Activated naive CD4-positive, alpha-beta T cell treated with anti-CD3 and anti-CD28 coated beads, Interleukin-2, amount 50 U/mL, for 16 hours (primary cell): ENCODE measurements around the gene THBS2.
"Not testable (repeated sequence)": the region's sequence is repeated elsewhere in the genome, so short reads cannot be mapped to it uniquely, and the experiment has no call there.

Source experiments
- DNase-seq: peaks from one replicate; pipeline ENCODE4 v3.0.0-alpha.2; 2020

THBS2 gene

GRCh38 chr6:169205176-169206160 is 48.2 kb downstream of the THBS2 start:
- DNase-seq = no peak

GRCh38 chr6:169204167-169204566 is 49.5 kb downstream of the THBS2 start:
- DNase-seq = no peak

- DNase-seq = no peak
These were observed 51.7 kb downstream of the THBS2 start for GRCh38 chr6:169201985-169202384.

- DNase-seq = no peak
These were observed 52.6 kb downstream of the THBS2 start for GRCh38 chr6:169200893-169201514.

- DNase-seq = no peak
These were observed 53.9 kb downstream of the THBS2 start for GRCh38 chr6:169199625-169200335.

- no peak for DNase-seq
These were observed 54.8 kb downstream of the THBS2 start for GRCh38 chr6:169198885-169199284.

- not testable (repeated sequence) for DNase-seq
These were observed 55.7 kb downstream of the THBS2 start for GRCh38 chr6:169197929-169198328.

GRCh38 chr6:169196279-169196678 is 57.4 kb downstream of the THBS2 start:
- DNase-seq = not testable (repeated sequence)

- no peak for DNase-seq
These were observed 58.9 kb downstream of the THBS2 start for GRCh38 chr6:169194737-169195136.

GRCh38 chr6:169190970-169191369 is 62.7 kb downstream of the THBS2 start:
- DNase-seq = no peak

GRCh38 chr6:169190144-169190584 is 63.5 kb downstream of the THBS2 start:
- DNase-seq = no peak

- DNase-seq = no peak
These were observed 64.0 kb downstream of the THBS2 start for GRCh38 chr6:169189686-169190085.

- no peak for DNase-seq
These were observed 64.5 kb downstream of the THBS2 start for GRCh38 chr6:169189182-169189581.

GRCh38 chr6:169188475-169188874 is 65.2 kb downstream of the THBS2 start:
- no peak for DNase-seq

- DNase-seq = no peak
These were observed 65.6 kb downstream of the THBS2 start for GRCh38 chr6:169188051-169188470.

- DNase-seq = no peak
These were observed 67.0 kb downstream of the THBS2 start for GRCh38 chr6:169186496-169187169.

- DNase-seq = no peak
These were observed 67.8 kb downstream of the THBS2 start for GRCh38 chr6:169185692-169186485.

- no peak for DNase-seq
These were observed 68.6 kb downstream of the THBS2 start for GRCh38 chr6:169185011-169185521.

GRCh38 chr6:169184419-169184818 is 69.2 kb downstream of the THBS2 start:
- DNase-seq = no peak

GRCh38 chr6:169183233-169183632 is 70.4 kb downstream of the THBS2 start:
- DNase-seq = no peak

GRCh38 chr6:169179831-169180230 is 73.8 kb downstream of the THBS2 start:
- not testable (repeated sequence) for DNase-seq
